ENCODE data around the gene ACADS. TPM values are rescaled to one million over a fixed set of nuclear protein-coding genes. Genes with fewer than 3 reads are reported as not detected.
A peak's percentile ranks its signal among the peaks of the same experiment; 100 is the strongest.

Gene ACADS
- total RNA-seq, 4 donors from 2014 or later, result 1.2 to 46.1 (median 13.9) TPM

GRCh38 chr12:120762086-120762485, 36.5 kb downstream of the ACADS start:
- Histone ChIP-seq H3K4me1 (no peaks in the 10 kb centered on the region), H3K4me3 (no peak overlapping the region), H3K27me3 (no peaks in the 10 kb centered on the region), H3K9me3 (no peaks in the 10 kb centered on the region), H3K36me3 (no peaks in the 10 kb centered on the region), H3K27ac (peak overlapping the region; percentile 76 to 80)
- DNase-seq, result no peak
- intact Hi-C loops (cut with DNase I; ENCODE audit: low total_unique reads), result no loop called here
- TF ChIP-seq CTCF (IDR thresholded peaks at IDR 0.05) (no peak), POLR2A (IDR thresholded peaks at IDR 0.05) (no peak)

- no peak overlapping the region for H3K27ac ChIP-seq
- H3K4me3 ChIP-seq, result no peak overlapping the region
- DNase-seq, result no peak
- H3K4me1 ChIP-seq, result no peaks in the 10 kb centered on the region
- no peaks in the 10 kb centered on the region for H3K27me3 ChIP-seq
- H3K36me3 ChIP-seq, result no peaks in the 10 kb centered on the region
- H3K9me3 ChIP-seq, result no peaks in the 10 kb centered on the region
- intact Hi-C loops (cut with DNase I; ENCODE audit: low total_unique reads), result no loop called here
- TF ChIP-seq CTCF (IDR thresholded peaks at IDR 0.05) (no peak), POLR2A (IDR thresholded peaks at IDR 0.05) (no peak)
These were observed 37.6 kb downstream of the ACADS start for GRCh38 chr12:120763250-120763649.

GRCh38 chr12:120764816-120765215, 39.2 kb downstream of the ACADS start:
- Histone ChIP-seq H3K4me1 (no peaks in the 10 kb centered on the region), H3K27me3 (no peaks in the 10 kb centered on the region), H3K27ac (no peak overlapping the region), H3K9me3 (no peaks in the 10 kb centered on the region), H3K36me3 (no peaks in the 10 kb centered on the region), H3K4me3 (no peak overlapping the region)
- no peak for DNase-seq
- intact Hi-C loops (cut with DNase I; ENCODE audit: low total_unique reads), result no loop called here
- TF ChIP-seq POLR2A (IDR thresholded peaks at IDR 0.05), result no peak
- TF ChIP-seq CTCF (IDR thresholded peaks at IDR 0.05), result no peak

- Histone ChIP-seq H3K36me3 (no peaks in the 10 kb centered on the region), H3K9me3 (no peaks in the 10 kb centered on the region), H3K27me3 (no peaks in the 10 kb centered on the region), H3K27ac (no peak overlapping the region), H3K4me1 (no peaks in the 10 kb centered on the region), H3K4me3 (no peak overlapping the region)
- no peak for DNase-seq
- intact Hi-C loops (cut with DNase I; ENCODE audit: low total_unique reads), result no loop called here
- TF ChIP-seq CTCF (IDR thresholded peaks at IDR 0.05) (no peak), POLR2A (IDR thresholded peaks at IDR 0.05) (no peak)
These were observed 40.9 kb downstream of the ACADS start for GRCh38 chr12:120766566-120766965.

GRCh38 chr12:120767071-120768024, 41.7 kb downstream of the ACADS start:
- TF ChIP-seq POLR2A (IDR thresholded peaks at IDR 0.05) (no peak), CTCF (IDR thresholded peaks at IDR 0.05) (no peak)
- intact Hi-C loops (cut with DNase I; ENCODE audit: low total_unique reads), result no loop called here
- Histone ChIP-seq H3K36me3 (no peaks in the 10 kb centered on the region), H3K4me1 (no peaks in the 10 kb centered on the region), H3K4me3 (no peak overlapping the region), H3K27ac (no peak overlapping the region), H3K27me3 (no peaks in the 10 kb centered on the region), H3K9me3 (no peaks in the 10 kb centered on the region)
- no peak for DNase-seq

All from uterus (tissue), 4 donors.